Endothelial cell of umbilical vein (primary cell): ENCODE data around the gene XAGE3.
"Not testable (repeated sequence)": the region's sequence is repeated elsewhere in the genome, so short reads cannot be mapped to it uniquely, and the experiment has no call there.

Experiments
- EZH2 ChIP-seq: IDR thresholded peaks from 2 replicates; pipeline ENCODE4 v1.6.1; 2012; ENCODE audit warnings: borderline replicate concordance, low read depth, mild to moderate bottlenecking, moderate library complexity, low read length, inconsistent platforms; ENCODE audit not compliant: severe bottlenecking
- FOS ChIP-seq: IDR thresholded peaks from 2 replicates; pipeline ENCODE4 v1.6.1; 2011; ENCODE audit warnings: mild to moderate bottlenecking, low read length, moderate library complexity, borderline replicate concordance; ENCODE audit not compliant: insufficient read depth
- GATA2 ChIP-seq: IDR thresholded peaks from 2 replicates; pipeline ENCODE4 v1.7.0; 2011; ENCODE audit warnings: low read depth, mild to moderate bottlenecking, moderate library complexity, mixed read lengths, low read length; ENCODE audit not compliant: insufficient read length, insufficient read depth
- TF ChIP-seq, protein P1 (sequence below), 2 donors: IDR thresholded peaks; 1 replicate in 1 of 2; 2 replicates in 1 of 2; pipeline ENCODE4 v1.5.1; 2011; ENCODE audit warnings: low read length in 2 of 2, mild to moderate bottlenecking in 2 of 2, moderate library complexity in 2 of 2, control low read depth in 1 of 2, inconsistent platforms in 1 of 2, low read depth in 1 of 2; ENCODE audit not compliant: insufficient read depth in 1 of 2; ENCODE audit errors: extremely low read depth in 1 of 2

DNA sequence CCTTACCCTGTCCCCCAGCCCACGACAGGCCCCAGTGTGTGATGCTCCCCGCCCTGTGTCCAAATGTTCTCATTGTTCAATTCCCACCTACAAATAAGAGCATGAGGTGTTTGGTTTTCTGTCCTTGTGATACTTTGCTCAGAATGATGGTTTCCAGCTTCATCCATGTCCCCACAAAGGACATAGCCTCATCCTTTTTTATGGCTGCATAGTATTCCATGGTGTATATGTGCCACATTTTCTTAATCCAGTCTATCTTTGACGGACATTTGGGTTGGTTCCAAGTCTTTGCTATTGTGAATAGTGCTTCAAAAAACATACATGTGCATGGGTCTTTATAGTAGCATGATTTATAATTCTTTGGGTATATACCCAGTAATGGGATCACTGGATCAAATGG, 24.3 kb downstream of the XAGE3 start:
- not testable (repeated sequence) for TF ChIP-seq FOS, GATA2, EZH2
- TF ChIP-seq, protein P1, sequence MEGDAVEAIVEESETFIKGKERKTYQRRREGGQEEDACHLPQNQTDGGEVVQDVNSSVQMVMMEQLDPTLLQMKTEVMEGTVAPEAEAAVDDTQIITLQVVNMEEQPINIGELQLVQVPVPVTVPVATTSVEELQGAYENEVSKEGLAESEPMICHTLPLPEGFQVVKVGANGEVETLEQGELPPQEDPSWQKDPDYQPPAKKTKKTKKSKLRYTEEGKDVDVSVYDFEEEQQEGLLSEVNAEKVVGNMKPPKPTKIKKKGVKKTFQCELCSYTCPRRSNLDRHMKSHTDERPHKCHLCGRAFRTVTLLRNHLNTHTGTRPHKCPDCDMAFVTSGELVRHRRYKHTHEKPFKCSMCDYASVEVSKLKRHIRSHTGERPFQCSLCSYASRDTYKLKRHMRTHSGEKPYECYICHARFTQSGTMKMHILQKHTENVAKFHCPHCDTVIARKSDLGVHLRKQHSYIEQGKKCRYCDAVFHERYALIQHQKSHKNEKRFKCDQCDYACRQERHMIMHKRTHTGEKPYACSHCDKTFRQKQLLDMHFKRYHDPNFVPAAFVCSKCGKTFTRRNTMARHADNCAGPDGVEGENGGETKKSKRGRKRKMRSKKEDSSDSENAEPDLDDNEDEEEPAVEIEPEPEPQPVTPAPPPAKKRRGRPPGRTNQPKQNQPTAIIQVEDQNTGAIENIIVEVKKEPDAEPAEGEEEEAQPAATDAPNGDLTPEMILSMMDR (IDR thresholded peaks at IDR 0.05; ENCODE audit: extremely low read depth in 1 of 2, insufficient read depth in 1 of 2, low read depth in 1 of 2, low read length in 2 of 2): not testable (repeated sequence)
